Smooth muscle cell (in vitro differentiated cells): Measurements from ENCODE around the gene CNDP2. TPM values are rescaled to one million over a fixed set of nuclear protein-coding genes. Genes with fewer than 3 reads are reported as not detected.

Source experiments
- DNase-seq: peaks from one replicate; lab custom pipeline; 2025; ENCODE audit not compliant: unreplicated experiment; lab: John Stamatoyannopoulos, UW
- H2AFZ ChIP-seq: fragments of 200-600 bp; sonication (generic); 2 replicates; pipeline ENCODE4 v1.6.0; 2016; ENCODE audit warnings: antibody characterized with exemption, low read depth, mild to moderate bottlenecking
- H3F3A ChIP-seq: fragments of 200-600 bp; sonication (generic); 2 replicates; pipeline ENCODE4 v1.6.0; 2017; ENCODE audit warnings: antibody characterized with exemption, low read depth
- H3K27ac ChIP-seq: fragments of 200-600 bp; sonication (generic); 2 replicates; pipeline ENCODE4 v1.5.1; 2016; ENCODE audit warnings: low read depth, mild to moderate bottlenecking
- H3K27me3 ChIP-seq: fragments of 200-600 bp; sonication (generic); 2 replicates; pipeline ENCODE4 v1.6.1; 2016; ENCODE audit warnings: low read depth, mild to moderate bottlenecking
- H3K36me3 ChIP-seq: fragments of 200-600 bp; sonication (generic); 2 replicates; pipeline ENCODE4 v1.5.1; 2016; ENCODE audit warnings: low read depth
- H3K4me1 ChIP-seq: fragments of 200-600 bp; sonication (generic); 2 replicates; pipeline ENCODE4 v1.5.1; 2016; ENCODE audit warnings: low read depth
- H3K4me2 ChIP-seq: fragments of 200-600 bp; sonication (generic); 2 replicates; pipeline ENCODE4 v1.6.0; 2016; ENCODE audit warnings: mild to moderate bottlenecking
- H3K4me3 ChIP-seq: fragments of 200-600 bp; sonication (generic); 2 replicates; pipeline ENCODE4 v1.5.1; 2016; ENCODE audit warnings: mild to moderate bottlenecking
- H3K79me2 ChIP-seq: fragments of 200-600 bp; sonication (generic); 2 replicates; pipeline ENCODE4 v1.6.0; 2016; ENCODE audit warnings: low read depth, mild to moderate bottlenecking
- H3K9ac ChIP-seq: fragments of 200-600 bp; sonication (generic); 2 replicates; pipeline ENCODE4 v1.6.0; 2016; ENCODE audit warnings: low read depth
- H3K9me3 ChIP-seq: fragments of 200-600 bp; sonication (generic); replicated peaks from 2 replicates; pipeline ENCODE4 v1.5.1; 2016; ENCODE audit warnings: low read depth
- H4K20me1 ChIP-seq: fragments of 200-600 bp; sonication (generic); 2 replicates; pipeline ENCODE4 v1.6.0; 2016; ENCODE audit warnings: low read depth
- WGBS: methylation state at CpG from one replicate; pipeline ENCODE4 v1.1.7; 2016; ENCODE audit warnings: low lambda C conversion rate; 5-methylcytosine and 5-hydroxymethylcytosine counted together
- polyA plus RNA-seq: library from polyadenylated mRNA; unstranded; fragments of >200 nt; fragmentation: Nextera tagmentation; extraction: Ambion mirVana; gene quantifications from 2 replicates; pipeline ENCODE4 v1.2.1, GENCODE V29; 2016
- total RNA-seq: library from RNA; depleted of rRNA; stranded (reverse); fragments of >200 nt; gene quantifications from 2 replicates; pipeline ENCODE4 v1.2.3, GENCODE V29; 2014
- TF ChIP-seq, protein P1 (sequence below): fragments of 200-600 bp; sonication (generic); IDR thresholded peaks from 2 replicates; pipeline ENCODE4 v1.5.1; 2017; ENCODE audit warnings: borderline replicate concordance, mild to moderate bottlenecking, antibody characterized with exemption; ENCODE audit not compliant: insufficient read depth, poor library complexity, severe bottlenecking

The CNDP2 gene
- total and polyA plus RNA-seq, 2 experiments from 2014 or later: 48.0 to 64.1 TPM

DNA sequence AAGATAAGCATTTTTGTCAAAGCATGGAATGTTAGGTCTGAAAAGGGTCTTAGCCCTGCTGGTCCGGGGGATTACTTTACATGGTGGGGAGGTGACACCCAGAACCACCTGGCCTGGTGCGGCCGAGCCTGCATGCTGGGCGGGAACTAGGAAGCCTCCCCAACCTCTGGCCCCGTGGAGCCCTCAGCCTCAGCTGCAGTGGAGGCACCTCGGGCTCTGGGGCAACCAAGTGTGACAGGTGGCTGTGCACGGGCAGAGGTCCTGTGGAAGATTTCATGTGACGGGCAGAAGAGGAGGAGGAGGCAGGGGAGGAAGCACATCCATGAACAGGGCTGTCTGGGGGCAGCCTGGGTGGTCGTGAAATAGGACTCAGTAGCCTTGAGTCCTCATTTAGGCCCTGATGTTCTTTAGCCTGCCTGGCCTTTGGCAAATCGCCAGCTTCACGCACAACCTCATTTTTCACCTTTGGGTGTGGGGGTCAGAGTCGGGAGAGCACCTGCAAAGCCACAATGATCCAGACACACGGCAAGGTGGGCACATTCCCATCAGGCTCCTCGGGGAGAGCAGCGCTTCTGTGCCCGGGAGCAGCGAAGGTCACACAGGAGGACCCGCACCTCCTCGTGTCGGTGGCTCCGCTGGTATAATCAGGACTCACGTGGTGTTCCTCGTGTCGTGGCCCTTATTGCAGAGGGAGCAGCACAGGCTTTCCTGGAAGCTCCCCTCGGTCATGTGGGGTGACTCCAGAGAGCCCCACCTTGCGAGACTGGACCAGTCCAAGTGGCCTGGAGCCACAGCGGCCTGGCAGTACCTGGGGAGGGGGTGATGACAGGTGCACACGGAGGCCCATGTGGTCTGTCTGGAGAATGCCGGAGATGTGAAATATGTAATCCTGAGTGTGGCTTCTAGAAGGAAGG lies 13.9 kb downstream of the CNDP2 start:
- Histone ChIP-seq H3K27ac (no peak overlapping the region), H2AFZ (no peak overlapping the region), H3K36me3 (no peaks in the 10 kb centered on the region), H3F3A (no peaks in the 10 kb centered on the region), H3K4me3 (no peak overlapping the region), H3K4me1 (no peaks in the 10 kb centered on the region), H3K27me3 (no peaks in the 10 kb centered on the region), H3K79me2 (no peaks in the 10 kb centered on the region), H3K9me3 (no peaks in the 10 kb centered on the region), H3K4me2 (no peak overlapping the region), H3K9ac (no peak overlapping the region), H4K20me1 (peaks cover 26% of the 10 kb centered on the region)
- no peak for DNase-seq
- TF ChIP-seq, protein P1, sequence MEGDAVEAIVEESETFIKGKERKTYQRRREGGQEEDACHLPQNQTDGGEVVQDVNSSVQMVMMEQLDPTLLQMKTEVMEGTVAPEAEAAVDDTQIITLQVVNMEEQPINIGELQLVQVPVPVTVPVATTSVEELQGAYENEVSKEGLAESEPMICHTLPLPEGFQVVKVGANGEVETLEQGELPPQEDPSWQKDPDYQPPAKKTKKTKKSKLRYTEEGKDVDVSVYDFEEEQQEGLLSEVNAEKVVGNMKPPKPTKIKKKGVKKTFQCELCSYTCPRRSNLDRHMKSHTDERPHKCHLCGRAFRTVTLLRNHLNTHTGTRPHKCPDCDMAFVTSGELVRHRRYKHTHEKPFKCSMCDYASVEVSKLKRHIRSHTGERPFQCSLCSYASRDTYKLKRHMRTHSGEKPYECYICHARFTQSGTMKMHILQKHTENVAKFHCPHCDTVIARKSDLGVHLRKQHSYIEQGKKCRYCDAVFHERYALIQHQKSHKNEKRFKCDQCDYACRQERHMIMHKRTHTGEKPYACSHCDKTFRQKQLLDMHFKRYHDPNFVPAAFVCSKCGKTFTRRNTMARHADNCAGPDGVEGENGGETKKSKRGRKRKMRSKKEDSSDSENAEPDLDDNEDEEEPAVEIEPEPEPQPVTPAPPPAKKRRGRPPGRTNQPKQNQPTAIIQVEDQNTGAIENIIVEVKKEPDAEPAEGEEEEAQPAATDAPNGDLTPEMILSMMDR: no peak
- WGBS: 93% methylated on average over 29 of the region's 29 CpGs

DNA sequence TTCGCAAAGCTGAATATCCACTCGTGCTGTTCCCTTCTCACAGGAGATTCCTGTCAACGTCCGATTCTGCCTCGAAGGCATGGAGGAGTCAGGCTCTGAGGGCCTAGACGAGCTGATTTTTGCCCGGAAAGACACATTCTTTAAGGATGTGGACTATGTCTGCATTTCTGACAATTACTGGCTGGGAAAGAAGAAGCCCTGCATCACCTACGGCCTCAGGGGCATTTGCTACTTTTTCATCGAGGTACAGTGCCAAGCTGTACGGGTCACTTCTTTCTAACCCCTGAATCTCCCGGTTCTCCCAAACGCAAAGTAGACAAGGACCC lies 14.6 kb downstream of the CNDP2 start:
- no peaks in the 10 kb centered on the region for H3K4me1 ChIP-seq

DNA sequence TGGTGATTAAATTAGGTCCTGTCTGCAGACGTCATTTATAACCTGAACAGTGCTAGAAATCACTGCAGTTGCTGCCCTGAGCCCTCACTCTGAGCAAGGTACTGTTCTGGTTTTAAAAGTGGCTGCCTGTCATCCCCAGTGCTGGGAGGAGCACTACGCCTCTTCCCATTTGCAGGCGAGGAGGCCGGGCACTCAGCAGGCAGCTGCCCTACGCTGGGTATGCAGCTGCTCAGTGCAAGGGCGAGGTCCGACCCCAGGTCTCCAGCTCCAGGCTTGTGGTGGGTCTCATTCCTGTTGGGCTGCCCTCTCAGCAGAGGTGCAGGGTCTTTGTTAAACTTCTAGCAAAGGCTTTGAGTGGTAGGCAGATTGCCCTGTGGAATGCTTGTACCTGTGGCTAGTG lies 15.7 kb downstream of the CNDP2 start:
- no peak overlapping the region for H3K4me2 ChIP-seq
- DNase-seq: no peak

More for the DNA sequence above, 14.6 kb downstream of the CNDP2 start:
- H3K9me3 ChIP-seq: no peaks in the 10 kb centered on the region
- no peak overlapping the region for H3K9ac ChIP-seq
- no peak overlapping the region for H3K27ac ChIP-seq
- no peak overlapping the region for H3K4me2 ChIP-seq
- H3K4me3 ChIP-seq: no peak overlapping the region
- TF ChIP-seq, protein P1: no peak
- H3K27me3 ChIP-seq: no peaks in the 10 kb centered on the region
- peaks cover 32% of the 10 kb centered on the region for H4K20me1 ChIP-seq
- no peak overlapping the region for H2AFZ ChIP-seq
- no peak for DNase-seq
- H3K36me3 ChIP-seq: no peaks in the 10 kb centered on the region
- no peaks in the 10 kb centered on the region for H3K79me2 ChIP-seq
- 79% methylated on average over 12 of the region's 12 CpGs for WGBS
- no peaks in the 10 kb centered on the region for H3F3A ChIP-seq

More for the DNA sequence above, 15.7 kb downstream of the CNDP2 start:
- H2AFZ ChIP-seq: no peak overlapping the region
- no peaks in the 10 kb centered on the region for H3K4me1 ChIP-seq
- TF ChIP-seq, protein P1: no peak
- no peaks in the 10 kb centered on the region for H3K9me3 ChIP-seq
- H3K4me3 ChIP-seq: no peak overlapping the region
- no peaks in the 10 kb centered on the region for H3F3A ChIP-seq
- H3K27me3 ChIP-seq: no peaks in the 10 kb centered on the region
- 98% methylated on average over 7 of the region's 7 CpGs for WGBS
- peaks cover 41% of the 10 kb centered on the region for H4K20me1 ChIP-seq
- H3K27ac ChIP-seq: no peak overlapping the region
- no peaks in the 10 kb centered on the region for H3K36me3 ChIP-seq
- H3K79me2 ChIP-seq: no peaks in the 10 kb centered on the region
- H3K9ac ChIP-seq: no peak overlapping the region
